Upper lobe of left lung (tissue), 4 donors: ENCODE measurements around the gene TRAF2.

Experiments used
- CTCF ChIP-seq, 6 experiments: fragments of 450-650 bp in 4 of 6; fragments of 200-600 bp in 2 of 6; sonication (generic) in 2 of 6; IDR thresholded peaks; one replicate each; pipeline ENCODE4 v1.5.1; 2016 to 2019; ENCODE audit warnings: antibody characterized with exemption in 6 of 6
- EP300 ChIP-seq, 4 donors: sonication (generic); formaldehyde crosslinking; IDR thresholded peaks; one replicate each; pipeline ENCODE4 v1.5.1; 2017; ENCODE audit warnings: antibody characterized with exemption in 4 of 4, control low read depth in 2 of 4
- POLR2A ChIP-seq, 4 donors: fragments of 450-650 bp; IDR thresholded peaks; one replicate each; pipeline ENCODE4 v1.5.1; 2016 to 2017; ENCODE audit warnings: antibody characterized with exemption in 4 of 4, mild to moderate bottlenecking in 2 of 4
- POLR2AphosphoS5 ChIP-seq, 2 donors: sonication (generic); formaldehyde crosslinking; IDR thresholded peaks; one replicate each; pipeline ENCODE4 v1.5.1; 2017; ENCODE audit warnings: antibody characterized with exemption in 2 of 2

- TF ChIP-seq CTCF (IDR thresholded peaks at IDR 0.05): no peak
- no peak for TF ChIP-seq POLR2A (IDR thresholded peaks at IDR 0.05)
- TF ChIP-seq POLR2AphosphoS5 (IDR thresholded peaks at IDR 0.05): no peak
- TF ChIP-seq EP300 (IDR thresholded peaks at IDR 0.05): no peak
Observed at GRCh38 chr9:136910197-136910900, 24.0 kb downstream of the TRAF2 start.
